Islet precursor cell (in vitro differentiated cells): ENCODE results near the gene CEP170B.
"Not testable (repeated sequence)": the region's sequence is repeated elsewhere in the genome, so short reads cannot be mapped to it uniquely, and the experiment has no call there.

Source experiments
- DNase-seq: peaks from one replicate; pipeline ENCODE4 v3.0.0-alpha.2; 2018

CEP170B gene

GRCh38 chr14:104933746-104934733, 69.0 kb downstream of the CEP170B start:
- DNase-seq: no peak

GRCh38 chr14:104935026-104935650, 70.1 kb downstream of the CEP170B start:
- no peak for DNase-seq

GRCh38 chr14:104935955-104936354, 70.9 kb downstream of the CEP170B start:
- DNase-seq: no peak

- DNase-seq: no peak
These were observed 71.5 kb downstream of the CEP170B start for GRCh38 chr14:104936361-104937155.

- no peak for DNase-seq
These were observed 72.1 kb downstream of the CEP170B start for GRCh38 chr14:104937161-104937560.

- no peak for DNase-seq
These were observed 72.8 kb downstream of the CEP170B start for GRCh38 chr14:104937694-104938365.

- no peak for DNase-seq
These were observed 73.4 kb downstream of the CEP170B start for GRCh38 chr14:104938436-104938835.

- no peak for DNase-seq
These were observed 73.9 kb downstream of the CEP170B start for GRCh38 chr14:104938960-104939359.

- no peak for DNase-seq
These were observed 74.8 kb downstream of the CEP170B start for GRCh38 chr14:104939666-104940410.

GRCh38 chr14:104940526-104941150, 75.6 kb downstream of the CEP170B start:
- no peak for DNase-seq

GRCh38 chr14:104941508-104942365, 76.7 kb downstream of the CEP170B start:
- DNase-seq: no peak

GRCh38 chr14:104942586-104942985, 77.5 kb downstream of the CEP170B start:
- DNase-seq: no peak

- DNase-seq: not testable (repeated sequence)
These were observed 78.3 kb downstream of the CEP170B start for GRCh38 chr14:104943216-104944015.

- not testable (repeated sequence) for DNase-seq
These were observed 78.9 kb downstream of the CEP170B start for GRCh38 chr14:104944016-104944308.

- DNase-seq: not testable (repeated sequence)
These were observed 79.6 kb downstream of the CEP170B start for GRCh38 chr14:104944436-104945205.

- not testable (repeated sequence) for DNase-seq
These were observed 80.2 kb downstream of the CEP170B start for GRCh38 chr14:104945266-104945665.
